ENCODE results near the gene ACVRL1.

DNA sequence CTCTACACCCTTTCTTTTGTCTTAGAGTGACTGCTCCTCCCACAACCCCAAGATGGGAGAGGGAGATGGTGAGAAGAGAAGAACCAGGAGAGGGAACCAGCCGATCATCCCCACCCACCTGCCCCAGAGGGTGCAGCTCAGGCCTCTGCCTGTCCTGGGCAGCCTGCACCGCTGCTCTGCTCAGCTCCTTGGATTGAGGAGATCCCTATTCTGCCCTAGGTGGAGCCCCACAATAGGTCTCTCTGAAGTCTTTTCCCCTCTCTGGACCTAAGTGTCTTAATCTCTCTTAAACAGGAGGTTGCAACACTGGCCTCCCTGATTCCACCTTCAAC, 17.2 kb upstream of the ACVRL1 start:
- no peak for TF ChIP-seq CTCF (IDR thresholded peaks at IDR 0.05; ENCODE audit: low read depth, low read length, missing input control)
- TF ChIP-seq EGR1 (IDR thresholded peaks at IDR 0.05; ENCODE audit: low read depth in 2 of 2) = no peak
- no peak for TF ChIP-seq SP1 (IDR thresholded peaks at IDR 0.05)
- TF ChIP-seq MAX (IDR thresholded peaks at IDR 0.05) = no peak

All from liver (tissue), 3 donors.